HG03342 (cell line): ENCODE measurements around the gene SLC4A8.

Experiments
- ATAC-seq: cut with Tn5 transposase; IDR thresholded peaks from one replicate; pipeline ENCODE4 v1.9.1; 2021; ENCODE audit warnings: mild to moderate bottlenecking, moderate library complexity; ENCODE audit not compliant: unreplicated experiment

SLC4A8 gene

GRCh38 chr12:51424662-51425539 is at the start of gene SLC4A8:
Gene SLC4A8, plus strand, starts transcription at chr12:51424831. Its CDS starts 157 bp downstream, at chr12:51424988.
- ATAC-seq: peak; percentile 79

GRCh38 chr12:51374856-51375255 is 49.8 kb upstream of the SLC4A8 start:
- ATAC-seq: no peak

GRCh38 chr12:51377099-51377984 is 47.3 kb upstream of the SLC4A8 start:
- no peak for ATAC-seq

- no peak for ATAC-seq
Observed at GRCh38 chr12:51378749-51379148, 45.9 kb upstream of the SLC4A8 start.

DNA sequence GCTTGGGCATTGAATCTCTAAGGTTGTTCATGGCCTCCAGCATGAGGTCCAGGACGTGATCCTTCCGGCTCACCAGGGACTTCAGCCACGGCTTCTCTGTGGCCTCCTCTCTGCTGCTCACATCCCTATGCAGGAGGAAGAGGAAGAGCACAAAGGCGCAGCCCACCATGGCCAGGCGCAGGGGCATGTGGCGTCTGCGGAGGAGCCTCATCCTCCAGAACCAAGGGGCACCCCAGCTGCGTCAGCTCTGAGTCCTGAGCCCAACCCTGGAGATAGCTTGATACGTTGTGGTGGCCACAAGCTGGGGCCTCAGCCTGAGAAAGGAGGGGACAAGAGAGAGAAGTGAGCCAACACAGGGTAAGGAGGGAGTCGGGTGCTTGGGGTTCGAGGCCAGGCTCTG is 45.1 kb upstream of the SLC4A8 start:
- ATAC-seq: no peak

- ATAC-seq: no peak
Observed at GRCh38 chr12:51381226-51382079, 43.2 kb upstream of the SLC4A8 start.

GRCh38 chr12:51382173-51382572 is 42.5 kb upstream of the SLC4A8 start:
- no peak for ATAC-seq

DNA sequence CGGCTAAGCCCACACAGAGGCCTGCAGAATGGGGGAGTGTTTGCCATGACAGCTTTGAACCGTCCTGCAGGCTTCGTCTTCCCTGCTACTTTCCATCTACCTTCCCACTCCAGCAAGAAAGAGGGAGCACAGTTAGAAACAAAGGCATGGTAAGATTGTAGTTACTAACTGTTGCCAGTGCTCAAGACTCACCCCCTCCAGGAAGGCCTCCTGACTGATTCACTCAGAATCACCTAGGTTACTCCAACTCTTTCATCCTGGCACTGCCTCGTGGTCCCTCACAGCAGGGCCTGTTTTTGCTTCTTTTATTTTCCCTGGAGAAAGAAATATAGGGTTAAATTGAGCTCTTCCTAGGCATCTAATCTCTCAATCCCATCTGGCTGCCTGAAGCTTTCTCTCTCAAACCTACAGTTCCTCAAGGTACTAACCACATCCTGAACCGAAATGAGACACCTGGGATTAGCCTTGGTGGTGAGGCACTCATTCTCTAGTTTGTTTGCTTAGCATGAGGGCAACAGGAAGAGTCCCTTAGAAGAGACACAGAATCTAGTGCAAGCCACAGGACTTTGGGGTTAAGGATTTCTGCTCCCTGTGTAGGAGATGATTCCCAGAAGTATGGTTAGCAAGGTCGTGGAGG is 41.2 kb upstream of the SLC4A8 start:
- no peak for ATAC-seq

DNA sequence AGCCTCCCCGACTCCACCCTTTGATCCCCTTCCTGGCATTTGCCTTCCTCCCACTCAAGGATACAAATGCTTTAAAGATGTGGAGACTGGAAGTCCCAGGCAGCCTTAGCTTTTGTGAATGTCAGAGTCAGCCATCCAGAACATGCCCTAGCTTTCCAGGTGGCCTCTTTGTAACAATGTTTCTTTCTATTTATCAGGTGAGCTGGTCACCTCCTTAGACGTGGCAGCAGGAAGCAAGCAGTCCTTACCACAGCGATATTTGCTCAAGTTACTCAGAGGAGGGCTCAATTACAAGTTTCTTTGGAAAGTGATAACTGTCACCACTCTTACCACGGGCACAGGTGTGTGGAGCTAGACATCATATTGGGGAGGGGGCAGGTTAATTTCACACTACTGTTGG is 38.3 kb upstream of the SLC4A8 start:
- ATAC-seq: no peak

DNA sequence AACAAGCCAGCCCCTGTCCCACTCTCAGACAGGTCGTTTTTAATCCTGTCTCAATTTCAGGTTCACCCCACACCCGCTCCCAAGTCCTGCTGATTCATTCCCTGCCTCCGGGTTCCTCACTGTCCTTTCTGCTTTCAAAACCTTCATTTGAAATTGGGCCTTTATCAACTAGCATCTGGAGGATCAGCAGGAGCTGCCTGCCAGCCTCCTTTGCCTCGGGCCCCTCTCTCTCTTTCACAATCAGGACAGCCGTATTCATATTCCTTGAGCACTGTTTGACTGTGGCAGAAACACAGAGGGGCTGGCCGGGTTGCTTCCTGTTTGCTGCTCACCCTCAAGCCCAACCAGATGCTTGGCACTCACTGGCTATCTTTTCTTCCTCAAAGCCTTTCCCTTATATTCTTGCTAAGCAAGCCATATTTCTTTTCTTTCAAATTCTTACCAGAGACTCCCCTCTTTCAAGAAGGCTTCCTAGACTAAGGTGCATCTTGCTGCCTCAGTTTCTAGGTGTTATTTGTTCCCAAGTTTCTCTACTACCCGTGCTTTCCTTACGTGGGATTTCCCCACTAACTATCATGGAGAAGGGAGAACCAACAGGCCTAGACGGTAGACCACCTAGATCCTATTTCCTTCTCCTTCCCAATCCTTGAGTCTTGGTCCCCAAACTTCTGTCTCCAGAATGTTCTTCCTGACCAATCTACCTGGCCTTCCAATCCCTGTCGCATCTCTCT is 36.4 kb upstream of the SLC4A8 start:
- no peak for ATAC-seq

- ATAC-seq: no peak
Observed at GRCh38 chr12:51388846-51389245, 35.8 kb upstream of the SLC4A8 start.

DNA sequence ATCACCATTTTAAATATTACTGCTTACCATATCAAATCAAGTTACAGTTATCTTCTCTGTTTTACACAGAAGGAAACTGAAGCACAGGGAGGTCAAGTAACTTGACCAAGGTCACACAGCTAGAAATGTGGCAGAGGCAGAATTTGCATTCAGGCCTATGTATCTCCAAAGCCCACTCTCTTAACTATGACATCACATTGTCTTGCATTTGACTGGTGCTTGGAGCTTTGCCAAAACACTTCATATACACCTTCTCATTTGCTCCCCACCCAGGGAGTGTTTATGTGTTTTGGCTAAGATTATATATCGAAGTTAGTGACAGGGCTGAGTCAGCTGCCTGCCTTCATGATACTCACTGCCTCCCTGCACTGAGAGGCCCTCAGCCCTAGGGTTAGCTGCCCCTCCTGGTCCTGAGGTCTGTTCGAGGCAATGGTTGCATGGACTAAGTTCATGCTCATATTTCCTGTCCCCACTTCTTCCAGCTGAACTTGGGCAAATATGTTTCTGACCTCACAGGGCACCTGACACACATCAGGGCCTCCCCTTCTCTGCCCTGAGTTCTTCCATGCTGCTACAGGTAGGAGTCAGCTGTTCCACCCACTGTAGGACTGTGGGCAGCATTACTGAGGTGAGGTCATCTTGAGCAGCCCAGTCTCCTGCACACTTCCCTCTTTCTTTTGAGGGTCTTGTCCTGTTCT is 35.2 kb upstream of the SLC4A8 start:
- no peak for ATAC-seq

- no peak for ATAC-seq
Observed at GRCh38 chr12:51390457-51390856, 34.2 kb upstream of the SLC4A8 start.

DNA sequence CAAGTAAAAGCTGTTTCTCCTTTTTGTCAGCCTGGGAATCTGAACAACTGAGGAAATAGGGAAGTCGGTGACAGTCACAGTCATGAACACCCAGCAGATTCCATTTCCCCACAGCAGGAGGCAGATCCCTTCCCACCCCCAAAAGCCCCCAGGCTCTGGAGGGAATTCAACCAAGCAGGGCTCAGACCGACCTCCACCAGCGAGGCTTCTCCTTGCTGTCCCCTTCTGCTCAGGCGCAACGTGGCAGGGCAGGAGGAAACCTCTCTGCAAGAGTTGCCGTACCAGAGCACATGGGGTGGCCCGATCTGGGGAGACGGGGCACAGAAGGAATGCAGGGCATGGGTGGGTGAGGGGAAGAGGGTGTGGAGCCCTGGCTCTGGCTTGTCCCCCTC is 33.7 kb upstream of the SLC4A8 start:
- peak; percentile 4 for ATAC-seq

DNA sequence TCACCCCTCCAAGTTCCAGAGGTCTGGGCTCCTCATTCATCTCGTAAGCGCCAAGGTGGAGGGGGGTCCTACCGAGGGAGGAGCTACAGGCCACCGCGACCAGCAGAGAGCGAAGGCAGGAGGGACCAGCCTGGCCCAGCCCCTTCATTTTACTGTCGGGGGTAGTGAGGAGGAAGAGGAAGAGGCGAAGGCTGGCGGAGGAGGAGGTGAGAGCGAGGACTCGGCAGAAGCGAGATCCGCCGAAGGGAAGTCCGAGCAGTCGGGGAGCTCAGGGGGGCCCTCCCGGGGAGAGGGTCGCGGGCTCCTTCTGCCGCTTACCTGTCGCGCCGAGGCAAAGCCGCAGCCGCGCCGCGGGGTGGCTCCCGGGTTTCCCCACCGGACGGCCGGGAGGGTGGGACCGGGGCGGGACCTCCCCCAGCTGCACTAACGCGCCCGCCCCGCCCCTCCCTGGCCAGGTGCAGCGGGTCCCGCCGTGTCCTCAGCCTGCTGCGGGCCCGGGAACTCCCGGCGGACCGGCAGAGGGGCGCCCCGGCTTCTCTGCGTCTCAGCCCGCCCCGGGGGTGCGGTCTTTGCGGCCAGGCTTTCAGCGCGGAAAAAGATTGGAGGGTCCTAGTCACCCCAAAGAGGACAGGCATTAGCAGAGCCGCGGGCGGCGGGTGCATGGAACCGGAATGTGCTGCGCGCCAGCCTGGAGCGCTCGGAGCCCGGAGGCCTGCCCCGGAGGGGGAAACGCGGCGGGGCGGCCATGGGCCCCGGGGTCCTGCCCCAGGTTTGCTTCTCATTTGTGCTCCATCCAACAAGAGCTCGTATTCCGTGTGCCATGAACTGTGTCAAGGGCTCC is 33.1 kb upstream of the SLC4A8 start, which contains the start of gene GALNT6:
GALNT6 (minus strand) TSS at position 124 of the 841 bp plus-strand sequence. CDS start 11,625 bp downstream, outside the sequence.
- ATAC-seq: peak; percentile 38

DNA sequence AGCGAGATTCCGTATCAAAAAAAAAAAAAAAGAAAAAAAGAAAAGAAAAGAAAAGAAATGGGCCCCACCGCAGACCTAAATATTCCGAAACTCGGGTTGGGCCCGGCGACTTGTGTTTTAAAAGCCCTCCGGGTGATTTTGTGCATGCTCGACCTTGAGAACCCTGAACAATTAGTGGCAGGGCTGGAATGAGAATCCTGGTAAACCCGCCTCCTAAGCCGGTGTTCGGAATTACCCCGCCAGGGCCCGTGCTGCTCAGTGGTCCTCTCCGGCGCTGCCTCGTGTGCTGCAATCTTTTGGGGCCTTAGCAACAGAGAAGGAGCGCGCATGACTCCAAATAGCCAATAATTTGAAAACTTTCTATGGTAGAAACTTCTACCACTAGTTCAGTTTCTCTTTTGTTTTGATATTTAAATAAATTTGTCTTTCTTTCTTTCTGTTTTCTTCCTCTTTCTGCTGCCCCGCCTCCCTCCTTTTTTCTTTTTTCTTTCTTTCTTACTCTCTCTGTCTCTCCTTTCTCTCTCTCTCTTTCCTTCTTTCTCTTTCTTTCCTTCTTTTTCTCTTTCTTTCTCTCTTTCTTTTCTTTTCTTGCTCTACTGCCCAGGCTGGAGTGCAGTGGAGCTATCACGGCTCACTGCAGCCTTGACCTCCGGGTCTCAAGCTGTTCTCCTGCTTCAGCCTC is 31.9 kb upstream of the SLC4A8 start:
- peak; percentile 32 for ATAC-seq
